Mesenchymal stem cell (in vitro differentiated cells and primary cell): ENCODE measurements around the gene SGIP1.

Experiments used
- DNase-seq: peaks from one replicate; pipeline ENCODE4 v3.0.0-alpha.2; 2013
- H2AFZ ChIP-seq: one replicate; pipeline ENCODE4 v1.6.1; 2013; ENCODE audit warnings: low read depth, mild to moderate bottlenecking, control low read depth, inconsistent platforms, low read length, moderate library complexity
- H2AK5ac ChIP-seq: 2 replicates; pipeline ENCODE4 v1.6.1; 2013; ENCODE audit warnings: low read length, moderate library complexity, mild to moderate bottlenecking, inconsistent platforms; ENCODE audit not compliant: severe bottlenecking
- H2BK120ac ChIP-seq: one replicate; pipeline ENCODE4 v1.6.1; 2013; ENCODE audit warnings: low read depth, mild to moderate bottlenecking, inconsistent platforms, low read length, moderate library complexity
- H2BK12ac ChIP-seq, 2 experiments: one replicate each; pipeline ENCODE4 v1.6.1; 2013; ENCODE audit warnings: inconsistent platforms in 2 of 2, low read length in 2 of 2, mild to moderate bottlenecking in 2 of 2, moderate library complexity in 2 of 2, control low read depth in 1 of 2
- H2BK15ac ChIP-seq: one replicate; pipeline ENCODE4 v1.6.1; 2013; ENCODE audit warnings: mild to moderate bottlenecking, low read depth, inconsistent platforms; ENCODE audit not compliant: poor library complexity, severe bottlenecking
- H2BK5ac ChIP-seq: 2 replicates; pipeline ENCODE4 v1.6.1; 2013; ENCODE audit warnings: low read depth, mild to moderate bottlenecking, low read length, control low read depth, inconsistent platforms; ENCODE audit not compliant: poor library complexity, severe bottlenecking
- H3K14ac ChIP-seq, 2 experiments: one replicate each; pipeline ENCODE4 v1.6.1; 2013; ENCODE audit warnings: inconsistent platforms in 2 of 2, low read length in 2 of 2, control low read depth in 1 of 2, mild to moderate bottlenecking in 1 of 2, moderate library complexity in 1 of 2
- H3K18ac ChIP-seq, 2 experiments: one replicate each; pipeline ENCODE4 v1.6.1; 2013; ENCODE audit warnings: inconsistent platforms in 2 of 2, low read length in 2 of 2, control low read depth in 1 of 2, low read depth in 1 of 2, mild to moderate bottlenecking in 1 of 2
- H3K23ac ChIP-seq, 2 experiments: one replicate each; pipeline ENCODE4 v1.6.1; 2013; ENCODE audit warnings: inconsistent platforms in 2 of 2, low read length in 2 of 2, mild to moderate bottlenecking in 2 of 2, moderate library complexity in 2 of 2, control low read depth in 1 of 2
- H3K27ac ChIP-seq: 2 replicates; pipeline ENCODE4 v1.5.1; 2013; ENCODE audit warnings: mild to moderate bottlenecking, moderate library complexity, low read length, control low read depth, inconsistent platforms; ENCODE audit not compliant: poor library complexity, severe bottlenecking
- H3K27me3 ChIP-seq, 2 experiments: 2 replicates each; pipeline versions ENCODE4 v1.6.1 to v1.7.0; 2013; ENCODE audit warnings: low read length in 2 of 2, mild to moderate bottlenecking in 2 of 2, moderate library complexity in 2 of 2, control low read depth in 1 of 2, inconsistent platforms in 1 of 2; ENCODE audit not compliant: control insufficient read depth in 1 of 2, insufficient read depth in 1 of 2
- H3K36me3 ChIP-seq, 2 experiments: 2 replicates each; pipeline versions ENCODE4 v1.6.1 to v1.7.0; 2013; ENCODE audit warnings: low read length in 2 of 2, control low read depth in 1 of 2, inconsistent platforms in 1 of 2, low read depth in 1 of 2, mild to moderate bottlenecking in 1 of 2; ENCODE audit not compliant: insufficient read depth in 2 of 2, control insufficient read depth in 1 of 2
- H3K4ac ChIP-seq, 2 experiments: one replicate each; pipeline ENCODE4 v1.6.1; 2013; ENCODE audit warnings: inconsistent platforms in 2 of 2, low read length in 2 of 2, mild to moderate bottlenecking in 2 of 2, moderate library complexity in 2 of 2, control low read depth in 1 of 2, low read depth in 1 of 2
- H3K4me1 ChIP-seq: 2 replicates; pipeline ENCODE4 v1.6.1; 2013; ENCODE audit warnings: low read depth, low read length, control low read depth; ENCODE audit not compliant: control insufficient read depth, insufficient read depth
- H3K4me2 ChIP-seq: 2 replicates; pipeline ENCODE4 v1.6.1; 2013; ENCODE audit warnings: low read length, mild to moderate bottlenecking, inconsistent platforms; ENCODE audit not compliant: poor library complexity, severe bottlenecking
- H3K4me3 ChIP-seq, 2 experiments: 2 replicates each; pipeline versions ENCODE4 v1.5.1 to v1.7.0; 2013; ENCODE audit warnings: low read length in 2 of 2, mild to moderate bottlenecking in 2 of 2, control low read depth in 1 of 2, low read depth in 1 of 2; ENCODE audit not compliant: insufficient read depth in 1 of 2
- H3K79me1 ChIP-seq: replicated peaks from 2 replicates; pipeline ENCODE4 v1.6.1; 2013; ENCODE audit warnings: mild to moderate bottlenecking, control low read depth, low read length, inconsistent platforms; ENCODE audit not compliant: poor library complexity, severe bottlenecking
- H3K9ac ChIP-seq: 2 replicates; pipeline ENCODE4 v1.7.0; 2013; ENCODE audit warnings: mild to moderate bottlenecking, low read length, moderate library complexity
- H3K9me3 ChIP-seq: 2 replicates; pipeline ENCODE4 v1.7.0; 2013; ENCODE audit warnings: mild to moderate bottlenecking, low read length; ENCODE audit not compliant: control insufficient read depth
- H4K8ac ChIP-seq: one replicate; pipeline ENCODE4 v1.6.1; 2013; ENCODE audit warnings: inconsistent platforms, mild to moderate bottlenecking, low read length, moderate library complexity
- H4K91ac ChIP-seq: one replicate; pipeline ENCODE4 v1.6.1; 2013; ENCODE audit warnings: mild to moderate bottlenecking, low read length, inconsistent platforms
- WGBS: methylation state at CpG from one replicate; pipeline ENCODE4 v1.1.7; 2013; ENCODE audit warnings: mixed read lengths; 5-methylcytosine and 5-hydroxymethylcytosine counted together

Gene SGIP1

GRCh38 chr1:66492424-66492823, 41.5 kb upstream of the SGIP1 start:
- no peak for DNase-seq
- Histone ChIP-seq H3K4ac (no peak overlapping the region), H2BK120ac (no peak overlapping the region), H2BK12ac (no peak overlapping the region), H3K27ac (no peak overlapping the region), H2BK15ac (no peak overlapping the region), H2BK5ac (no peak overlapping the region), H3K18ac (no peak overlapping the region), H3K4me3 (no peak overlapping the region), H3K4me2 (no peak overlapping the region), H3K36me3 (no peaks in the 10 kb centered on the region), H3K9me3 (no peaks in the 10 kb centered on the region), H4K8ac (no peak overlapping the region), H4K91ac (no peak overlapping the region), H3K9ac (no peak overlapping the region), H3K27me3 (no peaks in the 10 kb centered on the region), H3K14ac (no peak overlapping the region), H3K23ac (no peak overlapping the region), H2AK5ac (no peak overlapping the region), H3K4me1 (peaks cover 2% of the 10 kb centered on the region), H3K79me1 (no peaks in the 10 kb centered on the region), H2AFZ (no peak overlapping the region)
- WGBS, result no CpG with 5 or more reads among the region's 1 CpG

- no peak overlapping the region for H2BK15ac ChIP-seq
- no peak for DNase-seq
- H2BK120ac ChIP-seq, result no peak overlapping the region
- peaks cover 2% of the 10 kb centered on the region for H3K4me1 ChIP-seq
- H3K27me3 ChIP-seq, result no peaks in the 10 kb centered on the region
- WGBS, result 100% methylated on average over 2 of the region's 2 CpGs
- no peak overlapping the region for H2AFZ ChIP-seq
- no peak overlapping the region for H3K14ac ChIP-seq
- no peaks in the 10 kb centered on the region for H3K36me3 ChIP-seq
- peak overlapping the region; percentile 18 for H2AK5ac ChIP-seq
- H3K27ac ChIP-seq, result no peak overlapping the region
- no peak overlapping the region for H3K4me3 ChIP-seq
- no peak overlapping the region for H3K18ac ChIP-seq
- no peaks in the 10 kb centered on the region for H3K9me3 ChIP-seq
- H3K4ac ChIP-seq, result no peak overlapping the region
- no peak overlapping the region for H3K4me2 ChIP-seq
- H3K9ac ChIP-seq, result no peak overlapping the region
- no peak overlapping the region for H4K91ac ChIP-seq
- no peak overlapping the region for H2BK5ac ChIP-seq
- no peak overlapping the region for H4K8ac ChIP-seq
- H3K23ac ChIP-seq, result no peak overlapping the region
- no peak overlapping the region for H2BK12ac ChIP-seq
- H3K79me1 ChIP-seq, result no peaks in the 10 kb centered on the region
Observed at GRCh38 chr1:66493731-66494130, 40.2 kb upstream of the SGIP1 start.

- H3K4me2 ChIP-seq, result no peak overlapping the region
- no peaks in the 10 kb centered on the region for H3K9me3 ChIP-seq
- H3K23ac ChIP-seq, result no peak overlapping the region
- H3K4me1 ChIP-seq, result peaks cover 2% of the 10 kb centered on the region
- H2AFZ ChIP-seq, result no peak overlapping the region
- no peak for DNase-seq
- H3K27ac ChIP-seq, result no peak overlapping the region
- H2BK15ac ChIP-seq, result no peak overlapping the region
- H2AK5ac ChIP-seq, result no peak overlapping the region
- H2BK120ac ChIP-seq, result no peak overlapping the region
- no peak overlapping the region for H4K8ac ChIP-seq
- H3K9ac ChIP-seq, result no peak overlapping the region
- 100% methylated on average over 1 of the region's 1 CpG for WGBS
- H2BK5ac ChIP-seq, result no peak overlapping the region
- no peak overlapping the region for H2BK12ac ChIP-seq
- no peak overlapping the region for H3K4me3 ChIP-seq
- H3K27me3 ChIP-seq, result no peaks in the 10 kb centered on the region
- H3K79me1 ChIP-seq, result no peaks in the 10 kb centered on the region
- H3K18ac ChIP-seq, result no peak overlapping the region
- H4K91ac ChIP-seq, result no peak overlapping the region
- H3K36me3 ChIP-seq, result no peaks in the 10 kb centered on the region
- no peak overlapping the region for H3K14ac ChIP-seq
- H3K4ac ChIP-seq, result no peak overlapping the region
Observed at GRCh38 chr1:66494482-66494881, 39.5 kb upstream of the SGIP1 start.

GRCh38 chr1:66495495-66495894, 38.5 kb upstream of the SGIP1 start:
- Histone ChIP-seq H3K14ac (no peak overlapping the region), H2AK5ac (no peak overlapping the region), H3K4me3 (no peak overlapping the region), H2BK5ac (no peak overlapping the region), H3K79me1 (no peaks in the 10 kb centered on the region), H3K27ac (no peak overlapping the region), H2BK15ac (no peak overlapping the region), H2BK12ac (no peak overlapping the region), H3K18ac (no peak overlapping the region), H3K9me3 (no peaks in the 10 kb centered on the region), H3K4ac (no peak overlapping the region), H3K9ac (no peak overlapping the region), H2BK120ac (no peak overlapping the region), H3K36me3 (no peaks in the 10 kb centered on the region), H3K23ac (no peak overlapping the region), H4K91ac (no peak overlapping the region), H3K27me3 (no peaks in the 10 kb centered on the region), H4K8ac (no peak overlapping the region), H3K4me2 (no peak overlapping the region), H2AFZ (no peak overlapping the region), H3K4me1 (peaks cover 2% of the 10 kb centered on the region)
- DNase-seq, result no peak
- 91% methylated on average over 1 of the region's 1 CpG for WGBS
